Kidney epithelial cell (primary cell): ENCODE data around the gene IARS1. TPM values are rescaled to one million over a fixed set of nuclear protein-coding genes. Genes with fewer than 3 reads are reported as not detected.

Source experiments
- DNase-seq: peaks from one replicate; pipeline ENCODE4 v3.0.0-alpha.2; 2010; ENCODE audit warnings: low read depth
- H3K27me3 ChIP-seq: 2 replicates; pipeline ENCODE4 v1.6.0; 2011; ENCODE audit warnings: low read length; ENCODE audit not compliant: control insufficient read depth, insufficient read depth
- H3K36me3 ChIP-seq: 2 replicates; pipeline ENCODE4 v1.5.1; 2011; ENCODE audit warnings: low read length; ENCODE audit not compliant: control insufficient read depth, insufficient read depth
- H3K4me3 ChIP-seq: 2 replicates; pipeline ENCODE4 v1.5.1; 2011; ENCODE audit warnings: low read depth, mild to moderate bottlenecking, control low read depth, low read length
- total RNA-seq: library from RNA; depleted of rRNA; stranded (reverse); fragments of >200 nt; gene quantifications from 2 replicates; pipeline ENCODE4 v1.2.3, GENCODE V29; 2015
- TF ChIP-seq, protein P1 (sequence below): IDR thresholded peaks from 2 replicates; pipeline ENCODE4 v1.5.1; 2011; ENCODE audit warnings: mild to moderate bottlenecking, moderate library complexity, low read length, control low read depth, inconsistent platforms; ENCODE audit not compliant: insufficient read depth, poor library complexity, severe bottlenecking

Gene IARS1
- 278 and 296 TPM in 2 replicates for total RNA-seq

DNA sequence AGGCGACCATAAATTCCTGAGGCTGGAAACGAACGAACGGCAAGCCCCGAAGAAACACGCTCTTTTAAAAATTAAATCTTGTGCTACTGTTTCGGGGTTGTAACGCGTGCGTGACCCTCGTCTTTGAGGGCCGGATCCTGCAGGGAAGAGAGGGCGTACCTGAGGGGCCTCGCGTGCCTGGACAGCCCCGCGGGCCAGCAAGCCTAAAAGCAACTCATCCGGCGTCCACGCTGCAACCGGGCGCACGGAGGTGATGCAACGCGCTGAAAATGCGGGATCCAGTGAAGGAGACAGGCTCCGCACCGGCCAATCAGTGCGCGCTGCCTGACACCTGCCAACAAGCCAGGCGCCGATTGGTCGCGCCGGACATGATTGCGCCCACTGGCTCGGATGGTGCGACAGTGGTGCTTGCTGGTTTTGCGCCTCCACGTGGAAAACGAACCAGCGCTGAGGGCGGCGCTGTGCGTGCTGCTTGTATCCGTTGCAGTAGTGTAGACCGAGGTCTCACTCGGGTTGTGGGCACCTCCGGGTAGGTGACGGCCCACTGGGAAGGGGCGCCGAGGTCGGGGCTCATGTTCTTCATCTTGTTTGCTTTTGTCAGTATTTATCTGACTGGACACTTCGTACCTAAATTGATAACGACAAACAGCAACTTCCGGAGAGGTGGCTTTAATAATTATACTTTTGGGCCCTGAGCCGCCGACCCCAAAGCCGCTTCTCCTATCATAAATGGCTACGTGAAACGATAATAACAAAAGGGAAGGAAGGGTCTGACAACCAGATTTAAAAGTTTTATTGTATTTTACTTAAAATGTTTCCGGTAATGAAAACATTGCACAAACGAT, at the start of gene IARS1:
IARS1 (minus strand) TSS at position 246 of the 845 bp plus-strand sequence. CDS start 4,278 bp downstream, outside the sequence.
- no peaks in the 10 kb centered on the region for H3K27me3 ChIP-seq
- TF ChIP-seq, protein P1, sequence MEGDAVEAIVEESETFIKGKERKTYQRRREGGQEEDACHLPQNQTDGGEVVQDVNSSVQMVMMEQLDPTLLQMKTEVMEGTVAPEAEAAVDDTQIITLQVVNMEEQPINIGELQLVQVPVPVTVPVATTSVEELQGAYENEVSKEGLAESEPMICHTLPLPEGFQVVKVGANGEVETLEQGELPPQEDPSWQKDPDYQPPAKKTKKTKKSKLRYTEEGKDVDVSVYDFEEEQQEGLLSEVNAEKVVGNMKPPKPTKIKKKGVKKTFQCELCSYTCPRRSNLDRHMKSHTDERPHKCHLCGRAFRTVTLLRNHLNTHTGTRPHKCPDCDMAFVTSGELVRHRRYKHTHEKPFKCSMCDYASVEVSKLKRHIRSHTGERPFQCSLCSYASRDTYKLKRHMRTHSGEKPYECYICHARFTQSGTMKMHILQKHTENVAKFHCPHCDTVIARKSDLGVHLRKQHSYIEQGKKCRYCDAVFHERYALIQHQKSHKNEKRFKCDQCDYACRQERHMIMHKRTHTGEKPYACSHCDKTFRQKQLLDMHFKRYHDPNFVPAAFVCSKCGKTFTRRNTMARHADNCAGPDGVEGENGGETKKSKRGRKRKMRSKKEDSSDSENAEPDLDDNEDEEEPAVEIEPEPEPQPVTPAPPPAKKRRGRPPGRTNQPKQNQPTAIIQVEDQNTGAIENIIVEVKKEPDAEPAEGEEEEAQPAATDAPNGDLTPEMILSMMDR = peak; percentile 42
- H3K36me3 ChIP-seq = no peaks in the 10 kb centered on the region
- peak; percentile 90 for DNase-seq
- peak within 1 kb of the TSS; percentile 82 for H3K4me3 ChIP-seq

DNA sequence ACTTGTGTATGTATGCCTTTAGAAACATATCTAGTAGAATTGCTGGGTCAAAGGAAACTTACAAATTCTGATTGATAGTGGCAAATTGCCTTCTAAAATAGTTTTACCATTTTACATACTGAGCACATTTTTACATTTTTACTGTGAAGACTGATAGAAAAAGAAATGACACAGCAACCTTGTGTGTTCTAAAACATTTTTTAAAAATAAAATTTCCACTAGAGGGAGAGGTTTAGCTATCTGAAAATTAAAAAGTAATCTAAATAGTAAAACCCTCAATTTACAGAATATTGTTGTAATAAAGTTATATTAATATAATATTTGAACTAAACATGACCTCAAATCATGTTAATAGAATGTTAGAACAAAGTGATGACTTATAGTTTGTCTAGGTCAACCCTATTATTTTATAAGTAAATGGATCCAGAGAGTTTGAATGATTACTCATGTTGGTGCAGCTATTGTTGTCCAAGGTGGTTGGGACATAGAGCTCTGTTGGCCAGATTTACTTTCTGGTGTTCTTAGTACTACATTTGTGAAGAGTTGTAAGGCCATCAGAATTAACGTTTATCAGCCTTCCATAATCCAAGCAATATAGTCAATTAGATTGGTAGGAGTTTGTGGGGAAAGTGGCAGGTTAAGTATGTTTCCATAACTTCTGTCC, 49.5 kb upstream of the IARS1 start:
- H3K27me3 ChIP-seq = no peaks in the 10 kb centered on the region
- H3K4me3 ChIP-seq = no peak overlapping the region
- no peaks in the 10 kb centered on the region for H3K36me3 ChIP-seq
- TF ChIP-seq, protein P1 = no peak
- no peak for DNase-seq

DNA sequence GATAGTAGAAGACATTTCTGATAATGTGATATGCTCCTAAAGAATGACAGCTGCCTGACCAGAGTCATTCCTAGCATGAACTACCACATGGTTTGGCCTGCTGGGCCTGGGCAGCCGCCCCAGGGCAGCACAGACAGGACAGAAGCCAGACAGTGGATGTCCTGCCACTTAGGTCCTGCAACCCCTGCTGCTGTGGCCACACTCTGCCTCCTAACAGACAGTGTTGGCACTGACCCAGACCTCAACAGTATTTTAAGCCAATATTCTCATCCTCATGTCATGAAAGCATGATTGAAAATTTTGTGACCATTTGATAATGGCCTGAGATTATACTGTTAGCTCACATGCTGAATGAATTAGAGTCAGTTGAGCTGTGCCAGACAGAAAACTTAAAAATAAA, 48.1 kb upstream of the IARS1 start:
- no peaks in the 10 kb centered on the region for H3K27me3 ChIP-seq
- H3K4me3 ChIP-seq = no peak overlapping the region
- DNase-seq = no peak
- no peaks in the 10 kb centered on the region for H3K36me3 ChIP-seq
- TF ChIP-seq, protein P1 = no peak

GRCh38 chr9:92333282-92333634, 39.8 kb upstream of the IARS1 start:
- no peaks in the 10 kb centered on the region for H3K36me3 ChIP-seq
- no peaks in the 10 kb centered on the region for H3K27me3 ChIP-seq
- DNase-seq = no peak
- TF ChIP-seq, protein P1 = no peak
- H3K4me3 ChIP-seq = no peak overlapping the region

- Histone ChIP-seq H3K4me3 (no peak overlapping the region), H3K27me3 (no peaks in the 10 kb centered on the region), H3K36me3 (no peaks in the 10 kb centered on the region)
- TF ChIP-seq, protein P1 = no peak
- DNase-seq = no peak
These were observed 39.2 kb upstream of the IARS1 start for GRCh38 chr9:92332577-92333281.
